LHCN-M2 (cell line): ENCODE measurements around the gene ENTPD8. TPM values are rescaled to one million over a fixed set of nuclear protein-coding genes. Genes with fewer than 3 reads are reported as not detected.
"Not testable (repeated sequence)": the region's sequence is repeated elsewhere in the genome, so short reads cannot be mapped to it uniquely, and the experiment has no call there.

Experiments
- DNase-seq: peaks from one replicate; pipeline ENCODE4 v3.0.0-alpha.2; 2012; ENCODE audit warnings: low read depth
- total RNA-seq: library from RNA; depleted of rRNA; stranded (reverse); fragments of >200 nt; gene quantifications from 2 replicates; pipeline ENCODE4 v1.2.3, GENCODE V29; 2014

Gene ENTPD8
- total RNA-seq, 1 experiment from 2014 or later = not detected

DNA sequence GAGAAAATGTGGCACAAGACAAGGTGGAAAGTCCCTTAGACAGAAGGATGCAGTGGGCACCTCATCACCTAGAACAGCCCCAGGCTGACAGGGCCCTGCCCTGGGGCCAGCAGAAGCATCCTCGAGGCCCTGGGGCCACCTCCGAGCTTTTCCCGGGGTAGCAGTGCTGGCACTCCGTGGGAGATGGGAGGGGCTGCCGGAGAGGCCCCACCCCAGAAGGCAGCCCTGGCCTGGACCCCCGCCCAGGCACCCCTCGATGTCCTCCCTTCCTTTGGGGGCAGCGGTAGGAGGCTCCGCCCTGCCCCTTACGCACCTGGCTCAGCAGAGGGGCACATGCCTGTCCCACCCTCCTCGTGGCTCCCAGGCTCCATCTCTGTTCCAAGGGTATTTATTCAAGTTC, 35.7 kb upstream of the ENTPD8 start:
- DNase-seq = no peak

DNA sequence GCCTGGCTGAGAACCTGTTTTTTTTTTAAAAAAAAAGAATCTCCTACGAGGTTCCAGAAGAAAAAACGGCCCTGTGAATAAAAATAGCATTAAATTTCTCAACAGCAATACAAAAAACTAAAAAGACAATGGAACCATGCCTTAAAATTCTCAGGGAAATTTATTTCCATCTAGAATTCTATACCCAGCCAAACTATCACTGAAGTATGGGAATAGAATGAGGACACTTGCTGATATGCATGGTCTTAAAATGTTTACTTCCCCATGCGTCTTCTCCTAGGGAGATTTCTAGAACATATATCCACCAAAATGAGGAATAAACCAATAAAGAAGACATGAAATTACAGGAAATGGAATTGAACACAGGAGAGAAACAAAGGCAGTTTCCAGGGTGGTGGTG, 34.5 kb upstream of the ENTPD8 start:
- DNase-seq = no peak

- DNase-seq = no peak
Observed at GRCh38 chr9:137474271-137474670, 33.1 kb upstream of the ENTPD8 start.

GRCh38 chr9:137470785-137471184, 29.6 kb upstream of the ENTPD8 start:
- no peak for DNase-seq

DNA sequence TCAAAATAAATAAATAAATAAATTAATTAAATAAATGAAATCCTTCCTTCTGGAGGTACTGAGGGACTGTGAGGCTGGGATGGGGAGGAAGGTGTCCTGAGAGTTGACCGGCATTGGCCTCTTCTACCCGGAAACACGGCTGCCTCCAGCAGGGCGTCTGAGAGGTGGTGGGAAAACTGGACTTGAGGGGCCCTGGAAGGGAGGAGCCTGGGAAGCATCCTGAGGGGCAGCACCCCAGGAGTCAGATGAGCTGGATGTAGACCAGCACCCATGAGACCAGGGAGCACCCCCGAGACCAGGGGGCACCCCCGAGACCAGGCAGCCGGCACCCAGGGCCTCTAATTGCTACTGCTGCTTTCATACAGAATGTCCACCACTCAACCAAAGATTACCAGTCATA, 26.7 kb upstream of the ENTPD8 start:
- no peak for DNase-seq

- DNase-seq = no peak
Observed at GRCh38 chr9:137467161-137467581, 26.0 kb upstream of the ENTPD8 start.

DNA sequence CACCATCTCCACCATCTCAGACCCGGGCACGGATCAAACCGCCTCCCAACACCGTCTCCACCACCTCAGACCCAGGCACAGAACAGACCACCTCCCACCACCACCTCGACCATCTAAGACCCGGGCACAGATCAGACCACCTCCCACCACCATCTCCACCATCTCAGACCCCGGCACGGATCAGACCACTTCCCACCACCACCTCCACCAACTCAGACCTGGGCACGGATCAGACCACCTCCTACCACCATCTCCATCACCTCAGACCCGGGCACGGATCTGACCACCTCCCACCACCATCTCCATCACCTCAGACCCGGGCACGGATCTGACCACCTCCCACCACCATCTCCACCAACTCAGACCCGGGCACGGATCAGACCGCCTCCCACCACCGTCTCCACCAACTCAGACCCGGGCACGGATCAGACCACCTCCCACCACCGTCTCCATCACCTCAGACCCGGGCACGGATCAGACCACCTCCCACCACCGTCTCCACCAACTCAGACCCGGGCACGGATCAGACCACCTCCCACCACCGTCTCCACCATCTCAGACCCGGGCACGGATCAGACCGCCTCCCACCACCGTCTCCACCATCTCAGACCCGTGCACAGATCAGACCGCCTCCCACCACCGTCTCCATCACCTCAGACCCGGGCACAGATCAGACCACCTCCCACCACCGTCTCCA, 25.4 kb upstream of the ENTPD8 start:
- not testable (repeated sequence) for DNase-seq

DNA sequence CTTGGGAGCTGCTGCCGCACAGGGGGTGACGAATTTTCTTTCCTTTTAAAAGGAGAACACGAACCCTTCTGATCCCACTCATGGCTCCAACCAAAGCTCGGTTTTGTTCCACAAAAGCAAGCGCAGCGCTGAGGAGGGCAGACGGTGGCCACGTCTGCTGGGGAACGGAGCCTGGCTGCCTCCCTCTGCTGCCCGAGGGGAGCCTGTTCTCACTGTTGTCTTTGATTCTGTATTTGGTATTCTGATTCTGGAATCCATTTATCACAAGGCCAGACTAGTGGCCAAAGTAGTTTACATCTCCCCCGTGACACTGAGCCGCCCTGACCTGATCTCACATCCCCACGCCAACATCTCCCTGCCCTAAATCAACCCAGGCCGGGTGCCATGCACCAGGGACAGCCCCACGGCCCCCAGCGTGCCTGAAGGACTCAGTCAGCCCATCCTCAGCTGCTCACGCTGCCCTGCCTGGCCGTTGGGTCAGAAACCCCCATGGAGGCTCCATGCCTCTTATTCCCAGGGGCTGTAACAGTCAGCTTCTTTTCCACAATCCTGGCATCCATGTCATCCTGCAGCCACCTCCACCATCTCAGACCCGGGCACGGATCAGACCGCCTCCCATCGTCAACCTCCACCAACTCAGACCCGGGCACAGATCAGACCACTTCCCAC, 24.7 kb upstream of the ENTPD8 start:
- DNase-seq = no peak

DNA sequence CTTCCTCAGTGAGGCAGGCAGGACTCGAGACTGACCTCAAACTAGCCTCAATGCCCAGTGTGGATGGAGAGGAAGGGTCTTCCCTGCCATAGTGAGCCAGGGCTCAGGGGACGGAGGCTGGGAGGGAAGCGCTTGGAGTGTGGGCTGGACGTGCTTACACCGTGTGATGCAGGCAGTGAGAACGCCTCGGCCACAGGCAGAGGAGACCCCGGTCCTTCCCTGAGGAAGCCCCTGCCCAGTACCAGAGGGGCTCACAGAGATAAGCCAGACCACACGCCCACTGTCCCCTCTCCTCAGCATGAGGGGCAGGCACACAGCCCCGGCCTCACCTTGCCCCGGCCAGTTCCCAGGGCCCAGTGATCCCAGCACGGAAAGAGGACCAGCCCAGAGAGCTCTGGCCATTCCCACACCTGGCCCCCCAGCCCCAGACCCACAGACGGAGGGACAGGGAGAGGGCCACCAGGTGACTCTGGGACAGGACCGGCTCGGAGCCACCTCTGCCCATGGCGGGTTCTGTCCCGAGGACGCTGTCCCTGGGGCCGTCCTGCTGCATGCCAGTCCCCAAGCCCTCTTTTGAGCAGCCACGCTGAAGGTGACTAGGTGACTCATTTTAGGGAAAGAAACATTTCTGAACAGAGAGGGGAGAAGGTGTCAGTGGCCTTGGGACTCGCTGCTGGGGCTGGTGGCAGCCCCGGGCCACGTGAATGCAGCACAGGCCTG, 24.0 kb upstream of the ENTPD8 start:
- DNase-seq = no peak

- no peak for DNase-seq
Observed at GRCh38 chr9:137464291-137464999, 23.3 kb upstream of the ENTPD8 start.

- no peak for DNase-seq
Observed at GRCh38 chr9:137463931-137464290, 22.8 kb upstream of the ENTPD8 start.

GRCh38 chr9:137462986-137463930, 22.1 kb upstream of the ENTPD8 start:
- DNase-seq = no peak

DNA sequence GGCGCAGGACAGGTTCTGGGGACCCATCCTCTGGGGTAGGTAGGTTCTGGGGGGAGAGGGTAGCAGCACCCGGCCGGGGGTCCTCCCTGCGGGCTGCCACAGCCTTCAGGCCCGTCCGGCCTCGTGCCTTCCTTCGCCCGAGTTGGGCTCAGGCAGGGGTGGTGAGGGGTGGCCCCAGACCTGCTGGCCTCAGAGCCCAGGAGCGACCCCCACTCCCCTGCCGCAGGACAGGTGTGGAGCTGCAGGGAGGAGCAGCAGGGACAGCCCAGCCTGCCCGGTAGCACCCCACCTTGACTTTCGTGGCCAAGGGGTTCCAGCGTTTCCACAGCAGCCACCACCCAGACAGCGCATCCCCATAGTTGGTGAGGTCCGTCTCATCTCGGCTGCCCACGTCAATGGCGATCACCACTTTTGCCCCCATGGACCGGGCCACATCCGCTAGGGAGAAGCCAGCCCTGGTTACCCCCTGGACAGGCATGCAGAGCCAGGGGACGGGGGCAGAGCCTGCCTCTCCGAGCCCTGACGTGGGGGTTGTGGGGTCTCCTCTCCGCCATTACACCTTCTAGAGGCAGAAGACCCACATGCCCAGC, 21.3 kb upstream of the ENTPD8 start:
- DNase-seq = no peak

DNA sequence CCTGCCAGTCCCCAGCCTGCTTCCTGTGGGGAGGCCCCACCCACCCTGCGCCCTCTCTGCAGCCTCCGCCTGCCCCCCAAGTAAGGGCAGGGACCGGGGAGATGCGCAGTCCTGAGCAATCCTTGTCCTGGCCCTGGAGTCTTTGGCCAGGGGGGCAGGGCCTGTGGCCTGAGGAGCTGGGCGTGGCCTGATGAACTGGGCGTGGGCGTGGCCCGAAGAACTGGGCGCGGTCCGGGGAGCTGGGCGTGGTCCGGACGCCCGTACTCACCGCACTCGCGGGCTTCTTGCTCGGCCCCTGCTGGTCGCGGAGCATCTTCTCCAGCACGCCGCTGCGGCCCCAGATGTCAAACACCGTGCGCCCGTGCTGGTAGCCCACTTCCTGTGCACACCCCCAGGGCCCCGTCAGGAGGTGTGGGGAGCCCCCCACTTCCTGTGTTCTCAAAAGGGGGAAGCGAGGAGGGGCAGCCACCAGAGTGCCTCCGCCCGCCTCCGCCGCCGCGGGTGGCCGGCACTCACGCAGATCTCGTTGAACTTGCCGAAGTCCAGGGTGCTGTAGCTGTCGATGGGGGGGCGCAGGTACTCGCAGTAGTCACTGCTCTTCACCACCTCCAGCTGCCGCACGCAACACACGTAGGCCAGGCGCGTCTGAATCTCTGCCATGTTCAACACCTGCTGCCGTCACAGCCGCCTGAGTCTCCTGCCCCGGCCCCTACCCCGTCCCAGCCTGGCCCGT, 20.7 kb upstream of the ENTPD8 start:
- DNase-seq = no peak

- no peak for DNase-seq
Observed at GRCh38 chr9:137461316-137461662, 20.1 kb upstream of the ENTPD8 start.

DNA sequence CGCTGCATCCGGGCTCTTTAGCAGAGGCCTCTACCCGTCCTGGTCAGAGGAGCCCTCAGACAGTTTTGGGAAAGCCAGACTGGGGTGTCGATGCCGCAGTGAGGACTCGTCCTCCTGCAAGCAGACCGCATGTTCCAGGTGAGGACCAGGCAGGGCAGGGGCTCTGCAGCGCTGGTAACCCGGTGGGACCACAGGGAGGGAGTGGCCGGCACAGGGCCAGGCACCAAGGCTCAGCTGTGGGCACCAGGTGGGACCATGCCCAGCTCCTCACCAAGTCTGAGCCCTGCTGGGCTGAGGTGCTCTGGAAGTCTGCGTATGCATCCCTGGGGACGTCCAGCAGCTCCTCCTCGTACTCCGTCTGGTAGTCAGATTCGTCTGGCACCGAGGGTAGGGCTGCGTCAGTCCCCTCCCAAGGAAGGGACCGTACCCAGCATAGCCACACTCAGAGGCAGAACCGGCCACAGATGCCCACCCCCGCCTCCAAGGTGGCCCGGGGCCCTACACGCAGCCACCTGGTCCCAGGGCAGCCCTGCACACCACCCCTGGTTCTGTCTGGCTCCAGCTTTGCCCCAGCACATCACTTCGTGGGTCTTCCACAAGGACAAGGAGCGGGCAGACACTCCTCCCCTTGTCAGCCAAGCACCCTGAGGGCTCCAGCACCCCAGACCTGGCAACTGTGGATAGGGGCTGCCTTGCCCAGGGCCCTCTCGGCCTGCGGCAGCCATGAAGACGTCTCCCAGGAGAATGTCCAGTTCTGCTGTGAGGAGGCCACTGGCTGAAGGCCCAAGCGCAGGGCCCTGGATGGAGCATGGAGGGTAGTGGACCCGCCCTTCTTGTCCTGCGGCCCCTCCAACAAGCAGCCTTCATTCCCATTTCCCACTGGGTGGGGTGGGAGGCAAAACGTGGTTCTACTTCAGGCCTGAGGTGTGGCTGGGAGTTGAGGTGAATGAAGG, 19.5 kb upstream of the ENTPD8 start:
- DNase-seq = no peak

GRCh38 chr9:137459601-137460362, 18.6 kb upstream of the ENTPD8 start:
- no peak for DNase-seq

DNA sequence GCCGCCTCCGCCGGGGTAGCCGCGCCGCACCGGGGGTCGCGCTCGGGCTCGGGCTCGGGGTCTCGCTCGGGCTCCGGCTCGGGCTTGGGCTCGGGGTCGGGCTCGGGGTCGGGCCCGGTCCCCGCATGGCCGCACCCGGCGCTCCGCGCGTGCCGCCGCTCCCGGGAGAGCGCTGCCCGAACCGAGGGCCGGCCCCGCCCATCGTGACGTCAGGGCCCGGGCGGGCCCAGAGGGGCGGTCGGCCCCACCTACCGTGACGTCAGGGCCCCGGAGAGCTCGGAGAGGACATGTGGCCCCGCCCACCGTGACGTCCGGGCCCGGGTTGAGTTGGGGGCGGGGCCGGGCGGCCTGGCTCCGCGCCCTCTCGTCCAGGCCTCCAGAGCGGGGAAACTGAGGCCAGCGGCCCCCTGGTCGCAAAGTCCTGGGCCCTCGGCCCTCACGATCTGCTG, 18.0 kb upstream of the ENTPD8 start, which contains the start of gene NSMF:
Gene NSMF, minus strand, starts transcription at position 183 of the 449 bp plus-strand sequence. CDS start 232 bp downstream, outside the sequence.
- DNase-seq = peak; percentile 83
